HepG2 (cell line): Measurements from ENCODE around the gene FAM219A. TPM values are rescaled to one million over a fixed set of nuclear protein-coding genes. Genes with fewer than 3 reads are reported as not detected.
A peak's percentile ranks its signal among the peaks of the same experiment; 100 is the strongest.

Experiments
- AKAP8 ChIP-seq: sonication (generic); formaldehyde crosslinking; IDR thresholded peaks from 2 replicates; pipeline ENCODE4 v1.5.1; 2020; ENCODE audit warnings: mild to moderate bottlenecking, missing genetic modification reagents
- BCL3 ChIP-seq: sonication (generic); formaldehyde crosslinking; IDR thresholded peaks from 2 replicates; pipeline ENCODE4 v1.5.1; 2020; ENCODE audit warnings: mild to moderate bottlenecking, missing genetic modification reagents, moderate library complexity
- CSRNP1 ChIP-seq: sonication (generic); formaldehyde crosslinking; IDR thresholded peaks from 2 replicates; pipeline ENCODE4 v1.8.1; 2023; ENCODE audit warnings: mild to moderate bottlenecking, missing genetic modification reagents
- ESRRA ChIP-seq: sonication (generic); formaldehyde crosslinking; IDR thresholded peaks from 2 replicates; pipeline ENCODE4 v1.5.1; 2020; ENCODE audit warnings: mild to moderate bottlenecking, low read depth, missing genetic modification reagents
- NCOA2 ChIP-seq: sonication (generic); formaldehyde crosslinking; IDR thresholded peaks from 2 replicates; pipeline ENCODE4 v1.8.0; 2022; ENCODE audit warnings: inconsistent platforms
- RBFOX2 ChIP-seq: fragments of 200-400 bp; formaldehyde crosslinking; IDR thresholded peaks from 2 replicates; pipeline ENCODE4 v1.6.1; 2017; ENCODE audit warnings: low read depth, mild to moderate bottlenecking, low read length
- SMAD3 ChIP-seq: sonication (generic); formaldehyde crosslinking; IDR thresholded peaks from 2 replicates; pipeline ENCODE4 v1.4.0; 2020; ENCODE audit warnings: missing genetic modification reagents
- SMAD9 ChIP-seq: sonication (generic); formaldehyde crosslinking; IDR thresholded peaks from 2 replicates; pipeline ENCODE4 v1.5.1; 2020; ENCODE audit warnings: mild to moderate bottlenecking, missing genetic modification reagents
- SNAPC5 ChIP-seq: sonication (generic); formaldehyde crosslinking; IDR thresholded peaks from 2 replicates; pipeline ENCODE4 v1.8.1; 2023; ENCODE audit warnings: mild to moderate bottlenecking, missing genetic modification reagents, borderline replicate concordance
- ZBTB38 ChIP-seq: sonication (generic); formaldehyde crosslinking; IDR thresholded peaks from 2 replicates; pipeline ENCODE4 v1.5.1; 2020; ENCODE audit warnings: mild to moderate bottlenecking, missing genetic modification reagents
- ZNF263 ChIP-seq: sonication (generic); formaldehyde crosslinking; IDR thresholded peaks from 2 replicates; pipeline ENCODE4 v1.4.0; 2020; ENCODE audit warnings: missing genetic modification reagents
- ZNF296 ChIP-seq: sonication (generic); formaldehyde crosslinking; conservative IDR thresholded peaks from 2 replicates; pipeline ENCODE4 v1.5.0; 2020; ENCODE audit warnings: mild to moderate bottlenecking, missing genetic modification reagents
- ZNF414 ChIP-seq: sonication (generic); formaldehyde crosslinking; IDR thresholded peaks from 2 replicates; pipeline ENCODE4 v1.5.0; 2020; ENCODE audit warnings: missing genetic modification reagents
- ZNF451 ChIP-seq: sonication (generic); formaldehyde crosslinking; IDR thresholded peaks from 2 replicates; pipeline ENCODE4 v1.5.0; 2020; ENCODE audit warnings: mild to moderate bottlenecking, missing genetic modification reagents
- ZNF530 ChIP-seq: sonication (generic); formaldehyde crosslinking; IDR thresholded peaks from 2 replicates; pipeline ENCODE4 v1.5.0; 2020; ENCODE audit warnings: low read depth, mild to moderate bottlenecking, missing genetic modification reagents
- ZNF589 ChIP-seq: sonication (generic); formaldehyde crosslinking; conservative IDR thresholded peaks from 2 replicates; pipeline ENCODE4 v1.8.0; 2022; ENCODE audit warnings: mild to moderate bottlenecking, moderate library complexity, missing genetic modification reagents
- ZNF737 ChIP-seq: sonication (generic); formaldehyde crosslinking; IDR thresholded peaks from 2 replicates; pipeline ENCODE4 v1.5.0; 2020; ENCODE audit warnings: missing genetic modification reagents, mild to moderate bottlenecking, borderline replicate concordance
- ZSCAN12 ChIP-seq: sonication (generic); formaldehyde crosslinking; IDR thresholded peaks from 2 replicates; pipeline ENCODE4 v1.9.0; 2021; ENCODE audit warnings: mild to moderate bottlenecking, missing genetic modification reagents
- ZSCAN22 ChIP-seq: sonication (generic); formaldehyde crosslinking; IDR thresholded peaks from 2 replicates; pipeline ENCODE4 v1.4.0; 2020; ENCODE audit warnings: mild to moderate bottlenecking, missing genetic modification reagents
- polyA plus RNA-seq, 8 experiments: library from polyadenylated mRNA; depleted of rRNA in 3 of 8; stranded (reverse) in 7 of 8; unstranded in 1 of 8; fragments of >200 nt; fragmentation: Illumina TruSeq in 4 of 8; extraction: Trizol in 4 of 8; gene quantifications; 2 replicates each; pipeline versions ENCODE4 v1.2.1 to v1.2.3, GENCODE V29; 2011 to 2016; ENCODE audit warnings: low read depth in 4 of 8, missing spikeins in 1 of 8, mixed read lengths in 1 of 8; ENCODE audit not compliant: insufficient read depth in 1 of 8
- total RNA-seq, 5 experiments: library from RNA; depleted of rRNA; stranded (reverse); fragments of >200 nt; fragmentation: Illumina TruSeq; extraction: Trizol; gene quantifications; 2 replicates each; pipeline ENCODE4 v1.2.3, GENCODE V29; 2016; ENCODE audit warnings: low read depth in 1 of 5

The FAM219A gene
- total and polyA plus RNA-seq, 2 of the 13 experiments (the other 11 are each of a cell fraction or from before 2014, with no cell fraction given) = 3.9 to 6.4 TPM

GRCh38 chr9:34380511-34381315 lies 77.7 kb downstream of the FAM219A start (continued):
- TF ChIP-seq SNAPC5 (CRISPR knock-in tag) (no peak), ZBTB38 (CRISPR knock-in tag) (no peak; the same call in none of the 2 replicates), ZSCAN22 (no peak), BCL3 (CRISPR knock-in tag) (peak; percentile 74; the same call in 1 of the 2 replicates), AKAP8 (CRISPR knock-in tag) (no peak), ESRRA (CRISPR knock-in tag) (no peak), ZNF530 (CRISPR knock-in tag) (no peak), ZNF263 (CRISPR knock-in tag) (peak; percentile 52; the same call in 1 of the 2 replicates), ZNF589 (CRISPR knock-in tag) (no peak; the same call in 1 of the 2 replicates), RBFOX2 (peak; percentile 50; the same call in 1 of the 2 replicates), SMAD9 (peak; percentile 88; the same call in 1 of the 2 replicates), ZNF296 (0 out of 2 replicates have a peak, but pooled peaks have one; percentile 80), CSRNP1 (CRISPR knock-in tag) (peak; percentile 93), NCOA2 (CRISPR knock-in tag) (no peak), ZNF451 (no peak), ZNF737 (no peak), ZSCAN12 (CRISPR knock-in tag) (peak; percentile 93; the same call in 1 of the 2 replicates), ZNF414 (CRISPR knock-in tag) (no peak), SMAD3 (CRISPR knock-in tag) (0 out of 2 replicates have a peak, but pooled peaks have one; percentile 33)
